ENCODE results near the gene HTR3B. TPM values are rescaled to one million over a fixed set of nuclear protein-coding genes. Genes with fewer than 3 reads are reported as not detected.

HTR3B gene
- total RNA-seq, 1 donor from 2014 or later, result not detected

GRCh38 chr11:113989916-113990315 lies 85.3 kb downstream of the HTR3B start:
- DNase-seq (ENCODE audit: low spot score), result no peak

GRCh38 chr11:113991170-113991569 lies 86.6 kb downstream of the HTR3B start:
- no peak for DNase-seq (ENCODE audit: low spot score)

GRCh38 chr11:113991718-113992458 lies 87.3 kb downstream of the HTR3B start:
- no peak for DNase-seq (ENCODE audit: low spot score)

GRCh38 chr11:113992459-113993110 lies 88.0 kb downstream of the HTR3B start:
- DNase-seq (ENCODE audit: low spot score), result no peak

- no peak for DNase-seq (ENCODE audit: low spot score)
Observed at GRCh38 chr11:113994077-113994954, 89.7 kb downstream of the HTR3B start.

Other genes with a start within 250 kb of the HTR3B start
- 1.5 TPM for gene TMPRSS5, start 198.5 kb upstream of the HTR3B start, total RNA-seq
- gene ZW10, start 131.1 kb upstream of the HTR3B start, total RNA-seq, result 15.1 TPM
- not detected for gene CLDN25, start 125.0 kb upstream of the HTR3B start, total RNA-seq
- gene USP28, start 29.2 kb upstream of the HTR3B start, total RNA-seq, result 28.7 TPM
- not detected for gene HTR3A, start 70.3 kb downstream of the HTR3B start, total RNA-seq
- 166 TPM for gene ZBTB16, start 154.9 kb downstream of the HTR3B start, total RNA-seq